Activated naive CD8-positive, alpha-beta T cell (primary cell): ENCODE results near the gene LOXL1.
"Not testable (repeated sequence)": the region's sequence is repeated elsewhere in the genome, so short reads cannot be mapped to it uniquely, and the experiment has no call there.

ENCODE experiments used
- H3K27ac Mint-ChIP-seq: one replicate; pipeline ENCODE4 v1.8.0; 2021; ENCODE audit warnings: mixed read lengths
- H3K27me3 Mint-ChIP-seq: one replicate; pipeline ENCODE4 v1.8.0; 2021; ENCODE audit warnings: mixed read lengths
- H3K36me3 Mint-ChIP-seq: one replicate; pipeline ENCODE4 v1.8.0; 2021; ENCODE audit warnings: mixed read lengths
- H3K4me1 Mint-ChIP-seq: one replicate; pipeline ENCODE4 v1.8.0; 2021; ENCODE audit warnings: low read depth, mixed read lengths
- H3K4me3 Mint-ChIP-seq: one replicate; pipeline ENCODE4 v1.8.0; 2021; ENCODE audit warnings: mild to moderate bottlenecking, mixed read lengths
- H3K9me3 Mint-ChIP-seq: one replicate; pipeline ENCODE4 v1.8.0; 2021; ENCODE audit warnings: low read depth, mixed read lengths

Gene LOXL1

DNA sequence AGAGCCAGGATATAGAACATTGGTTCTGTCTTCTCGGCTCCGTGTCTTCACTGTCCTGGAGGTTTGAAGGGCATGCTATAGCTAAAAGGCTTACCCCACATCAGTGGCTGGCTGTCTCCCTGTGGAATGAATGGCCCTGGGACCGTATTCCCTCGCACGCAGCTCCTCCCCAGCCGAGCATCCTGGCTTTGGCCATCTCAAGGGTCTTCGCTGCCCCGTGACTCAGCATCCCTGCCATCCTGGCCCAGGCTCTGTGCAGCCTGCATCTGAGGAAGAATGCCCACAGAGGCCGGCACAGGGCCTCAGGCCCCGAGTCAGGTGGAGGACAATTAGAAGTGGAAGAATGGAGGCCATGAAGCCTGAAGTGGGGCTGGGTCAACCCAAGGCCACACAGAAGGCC lies 11.0 kb downstream of the LOXL1 start:
- H3K27ac Mint-ChIP-seq: no peak overlapping the region
- no peak overlapping the region for H3K4me3 Mint-ChIP-seq
- H3K27me3 Mint-ChIP-seq: no peaks in the 10 kb centered on the region
- no peaks in the 10 kb centered on the region for H3K36me3 Mint-ChIP-seq
- H3K4me1 Mint-ChIP-seq: peaks cover 9% of the 10 kb centered on the region
- H3K9me3 Mint-ChIP-seq: no peaks in the 10 kb centered on the region

DNA sequence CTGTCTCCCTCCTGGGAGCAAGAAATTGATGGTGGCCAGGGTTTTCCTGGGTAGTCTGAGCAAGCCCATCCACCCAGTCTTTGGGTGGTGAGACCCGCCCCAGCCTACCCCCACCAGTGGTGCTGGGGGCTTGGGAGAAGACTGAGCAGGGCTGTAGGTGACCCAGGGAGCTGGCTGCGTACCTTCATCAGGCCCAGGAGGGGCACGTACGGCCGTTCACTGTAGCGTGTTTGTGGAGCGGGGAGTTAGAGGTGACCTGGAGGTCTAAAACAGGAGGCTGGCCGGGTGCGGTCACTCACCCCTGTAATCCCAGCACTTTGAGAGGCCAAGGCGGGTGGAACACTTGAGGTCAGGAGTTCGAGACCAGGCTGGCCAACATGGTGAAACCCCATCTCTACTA lies 11.5 kb downstream of the LOXL1 start:
- Mint-ChIP-seq H3K27me3 (no peaks in the 10 kb centered on the region), H3K9me3 (no peaks in the 10 kb centered on the region), H3K4me1 (peaks cover 13% of the 10 kb centered on the region)

DNA sequence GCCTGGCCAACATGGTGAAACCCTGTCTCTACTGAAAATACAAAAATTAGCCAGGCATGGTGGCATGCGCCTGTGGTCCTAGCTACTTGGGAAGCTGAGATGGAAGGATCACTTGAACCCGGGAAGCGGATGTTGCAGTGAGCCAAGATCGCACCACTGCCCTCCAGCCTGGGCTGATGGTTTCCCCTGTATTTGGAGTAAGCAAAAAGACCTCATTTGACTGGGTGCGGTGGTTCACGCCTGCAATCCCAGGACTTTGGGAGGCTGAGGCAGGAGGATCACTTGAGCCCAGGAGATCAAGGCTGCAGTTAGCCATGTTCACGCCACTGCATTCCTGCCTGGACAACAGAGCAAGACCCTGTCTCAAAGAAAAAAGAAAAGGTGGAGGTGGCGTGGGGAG lies 12.3 kb downstream of the LOXL1 start:
- not testable (repeated sequence) for H3K4me3 Mint-ChIP-seq, H3K27ac Mint-ChIP-seq, H3K9me3 Mint-ChIP-seq, H3K27me3 Mint-ChIP-seq, H3K36me3 Mint-ChIP-seq
- H3K4me1 Mint-ChIP-seq: peaks cover 13% of the 10 kb centered on the region

More for the DNA sequence above, 11.5 kb downstream of the LOXL1 start:
- Mint-ChIP-seq H3K27ac (no peak overlapping the region), H3K4me3 (no peak overlapping the region), H3K36me3 (no peaks in the 10 kb centered on the region)

DNA sequence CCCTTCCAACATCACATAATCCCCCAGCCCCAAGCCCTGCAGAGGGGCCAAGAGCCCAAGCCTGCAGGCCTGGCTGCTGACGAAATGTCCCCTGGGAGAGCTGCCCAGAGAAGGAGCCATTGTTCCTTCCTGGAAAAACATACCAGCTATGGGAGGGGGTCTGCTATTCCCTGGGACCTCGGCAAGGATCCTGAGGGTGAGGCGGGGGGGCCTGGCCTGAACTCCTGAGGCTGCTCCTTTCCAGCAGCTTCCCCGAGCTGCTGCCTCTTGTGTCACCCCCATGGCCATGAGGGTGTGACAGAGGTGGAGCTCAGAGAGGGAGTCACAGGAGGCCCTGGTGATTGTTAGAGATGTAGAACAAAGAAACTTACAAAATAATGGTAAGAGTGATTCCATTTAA lies 12.9 kb downstream of the LOXL1 start:
- H3K27ac Mint-ChIP-seq: no peak overlapping the region
- no peaks in the 10 kb centered on the region for H3K9me3 Mint-ChIP-seq
- no peaks in the 10 kb centered on the region for H3K36me3 Mint-ChIP-seq
- H3K4me3 Mint-ChIP-seq: no peak overlapping the region
- H3K27me3 Mint-ChIP-seq: no peaks in the 10 kb centered on the region
- peaks cover 13% of the 10 kb centered on the region for H3K4me1 Mint-ChIP-seq

DNA sequence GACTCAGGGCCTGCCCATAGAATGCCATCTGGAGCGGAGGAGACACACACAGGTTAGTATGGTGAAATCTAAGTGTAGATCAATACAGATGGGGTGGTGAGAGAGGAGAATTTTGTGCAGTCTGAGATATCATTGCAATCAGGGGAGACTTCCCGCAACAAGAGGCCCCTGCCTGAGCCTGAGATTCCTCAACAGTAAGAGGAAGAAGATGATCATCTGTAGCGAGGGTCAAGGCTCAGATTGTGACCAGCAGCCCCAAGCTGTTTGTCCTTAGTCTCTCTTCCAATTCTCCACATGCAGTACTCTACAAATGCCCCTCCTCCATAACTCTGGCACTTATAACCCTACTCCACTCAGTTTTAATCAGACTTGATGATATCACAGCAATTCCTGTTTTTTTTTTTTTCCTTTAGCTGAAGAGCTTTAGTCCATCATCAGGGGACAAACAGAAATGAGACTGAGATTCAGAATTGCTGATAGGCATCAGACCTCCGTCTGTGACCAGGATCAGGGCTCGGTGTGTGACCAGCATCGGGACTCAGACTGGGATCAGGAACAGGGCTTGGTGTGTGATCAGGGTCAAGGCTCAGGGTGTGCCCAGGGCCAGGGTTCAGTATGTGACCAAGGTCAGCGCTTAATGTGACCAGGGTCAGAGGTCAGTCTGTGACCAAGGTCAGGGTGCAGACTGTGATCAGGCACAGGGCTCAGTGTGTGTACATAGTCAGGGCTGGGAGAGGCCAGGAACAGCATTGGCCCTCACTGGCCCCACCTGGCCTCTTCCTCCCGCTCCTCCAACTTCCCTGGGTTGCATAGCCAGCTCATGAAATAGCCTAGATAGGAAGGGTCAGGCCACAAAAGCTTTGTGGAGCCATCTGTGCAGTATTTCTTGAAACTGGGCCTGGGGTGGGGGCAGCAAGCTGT lies 14.1 kb downstream of the LOXL1 start:
- H3K27me3 Mint-ChIP-seq: no peaks in the 10 kb centered on the region
- H3K9me3 Mint-ChIP-seq: no peaks in the 10 kb centered on the region
- H3K27ac Mint-ChIP-seq: no peak overlapping the region
- peaks cover 13% of the 10 kb centered on the region for H3K4me1 Mint-ChIP-seq
- H3K36me3 Mint-ChIP-seq: no peaks in the 10 kb centered on the region
- no peak overlapping the region for H3K4me3 Mint-ChIP-seq

DNA sequence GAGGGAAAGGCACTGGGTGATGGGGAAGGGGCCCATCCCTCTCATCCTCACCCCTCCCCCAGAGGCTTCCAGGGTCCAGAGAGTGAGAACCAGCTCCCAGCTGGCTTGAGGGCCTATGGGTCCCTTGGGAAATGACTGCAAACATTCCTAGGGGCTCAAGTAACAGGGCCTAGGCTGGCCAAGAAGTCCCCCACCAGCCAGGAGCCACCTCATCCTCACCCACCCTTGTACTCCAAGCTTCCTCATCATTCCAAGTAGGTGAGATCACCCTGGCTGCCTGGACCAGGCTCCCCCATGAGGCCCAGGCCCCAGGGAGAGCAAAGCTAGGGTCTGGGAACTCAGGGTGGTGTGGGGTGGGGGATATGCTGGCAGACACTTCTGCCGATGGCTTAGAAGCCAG lies 14.8 kb downstream of the LOXL1 start:
- Mint-ChIP-seq H3K9me3 (no peaks in the 10 kb centered on the region), H3K27me3 (no peaks in the 10 kb centered on the region), H3K27ac (no peak overlapping the region), H3K4me3 (no peak overlapping the region), H3K4me1 (peaks cover 13% of the 10 kb centered on the region), H3K36me3 (no peaks in the 10 kb centered on the region)

DNA sequence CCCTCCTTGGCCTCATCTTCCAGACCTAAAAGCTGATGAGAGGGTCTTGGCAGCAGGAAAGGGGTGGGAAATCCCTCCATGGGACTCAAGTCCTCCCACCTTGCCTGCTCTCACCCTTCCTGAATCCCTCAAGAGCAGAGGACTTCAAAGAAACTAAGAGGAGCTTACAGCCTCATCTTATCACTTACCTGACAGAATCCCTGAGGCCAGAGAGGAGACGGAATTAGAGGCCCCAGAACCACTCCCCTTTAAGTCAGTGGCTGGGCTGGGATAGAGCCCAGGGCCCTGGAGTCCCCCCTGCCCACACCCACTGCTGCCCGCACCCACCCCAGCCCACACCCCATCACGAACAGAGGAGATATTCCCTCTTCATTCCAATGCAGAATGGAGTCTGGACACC lies 15.2 kb downstream of the LOXL1 start:
- Mint-ChIP-seq H3K9me3 (no peaks in the 10 kb centered on the region), H3K36me3 (no peaks in the 10 kb centered on the region), H3K4me3 (no peak overlapping the region), H3K27ac (no peak overlapping the region), H3K4me1 (peaks cover 13% of the 10 kb centered on the region), H3K27me3 (no peaks in the 10 kb centered on the region)

DNA sequence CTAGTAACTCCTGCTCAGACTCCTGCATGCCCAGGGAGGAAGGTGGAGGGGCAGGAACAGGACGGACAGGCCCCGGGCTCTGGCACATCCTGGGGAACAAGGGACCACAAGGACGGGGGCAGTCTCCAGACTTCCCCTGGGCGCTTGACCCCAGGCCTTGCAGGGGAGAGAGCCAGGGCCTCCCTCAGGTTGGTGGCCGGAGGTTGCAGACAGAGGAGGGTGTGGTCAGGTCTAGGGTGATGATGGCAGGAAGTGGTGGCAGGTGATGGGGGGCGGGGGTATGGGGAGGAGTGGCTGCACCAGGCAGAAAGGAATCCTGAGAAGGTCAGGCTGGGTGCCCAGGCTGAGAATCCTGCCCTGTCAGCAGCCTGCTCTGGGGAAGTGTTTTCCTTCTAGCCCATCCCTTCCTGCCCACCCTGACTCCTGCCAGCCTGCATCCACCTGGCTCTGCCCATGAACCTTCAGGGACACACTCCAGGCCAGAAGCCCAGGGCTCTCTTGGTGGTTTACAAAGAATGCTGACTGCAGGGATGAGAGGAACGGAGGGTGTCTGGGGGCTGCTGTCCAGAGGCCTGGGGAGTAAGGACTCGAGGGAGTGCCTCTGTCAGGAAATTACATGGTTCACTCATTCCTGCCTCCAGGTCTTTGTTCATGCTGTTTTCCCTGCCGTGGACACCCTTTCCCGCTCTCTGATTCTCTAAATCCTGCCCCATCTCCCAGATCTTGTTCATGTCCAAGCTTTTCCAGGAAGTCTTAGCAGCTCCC lies 15.8 kb downstream of the LOXL1 start:
- Mint-ChIP-seq H3K36me3 (no peaks in the 10 kb centered on the region), H3K27me3 (no peaks in the 10 kb centered on the region), H3K4me3 (no peak overlapping the region), H3K9me3 (no peaks in the 10 kb centered on the region), H3K27ac (no peak overlapping the region), H3K4me1 (peaks cover 13% of the 10 kb centered on the region)

DNA sequence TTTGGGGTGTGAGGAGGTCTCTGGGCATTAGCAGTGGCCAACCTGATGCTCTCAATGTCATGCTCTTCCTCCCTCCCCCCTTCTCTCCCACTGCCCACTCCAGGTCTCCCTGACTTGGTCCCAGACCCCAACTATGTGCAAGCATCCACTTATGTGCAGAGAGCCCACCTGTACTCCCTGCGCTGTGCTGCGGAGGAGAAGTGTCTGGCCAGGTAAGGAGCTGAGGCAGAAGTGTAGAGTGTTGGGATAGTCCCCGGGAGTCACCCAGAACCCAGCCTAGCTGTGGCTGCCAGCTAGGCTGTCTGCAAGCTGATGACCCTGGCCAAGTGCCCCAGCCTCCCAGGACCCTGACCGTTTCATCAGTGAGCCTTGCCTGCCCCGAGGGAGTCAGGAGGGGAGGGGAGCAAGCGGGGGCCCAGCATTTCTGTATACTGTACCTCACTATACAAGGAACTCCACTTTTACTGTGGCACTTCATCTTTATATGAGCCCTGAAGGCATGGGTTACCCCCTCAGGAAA lies 16.5 kb downstream of the LOXL1 start:
- H3K4me3 Mint-ChIP-seq: no peak overlapping the region
- H3K27ac Mint-ChIP-seq: no peak overlapping the region
- no peaks in the 10 kb centered on the region for H3K27me3 Mint-ChIP-seq
- no peaks in the 10 kb centered on the region for H3K9me3 Mint-ChIP-seq
- no peaks in the 10 kb centered on the region for H3K36me3 Mint-ChIP-seq
- H3K4me1 Mint-ChIP-seq: peaks cover 13% of the 10 kb centered on the region

DNA sequence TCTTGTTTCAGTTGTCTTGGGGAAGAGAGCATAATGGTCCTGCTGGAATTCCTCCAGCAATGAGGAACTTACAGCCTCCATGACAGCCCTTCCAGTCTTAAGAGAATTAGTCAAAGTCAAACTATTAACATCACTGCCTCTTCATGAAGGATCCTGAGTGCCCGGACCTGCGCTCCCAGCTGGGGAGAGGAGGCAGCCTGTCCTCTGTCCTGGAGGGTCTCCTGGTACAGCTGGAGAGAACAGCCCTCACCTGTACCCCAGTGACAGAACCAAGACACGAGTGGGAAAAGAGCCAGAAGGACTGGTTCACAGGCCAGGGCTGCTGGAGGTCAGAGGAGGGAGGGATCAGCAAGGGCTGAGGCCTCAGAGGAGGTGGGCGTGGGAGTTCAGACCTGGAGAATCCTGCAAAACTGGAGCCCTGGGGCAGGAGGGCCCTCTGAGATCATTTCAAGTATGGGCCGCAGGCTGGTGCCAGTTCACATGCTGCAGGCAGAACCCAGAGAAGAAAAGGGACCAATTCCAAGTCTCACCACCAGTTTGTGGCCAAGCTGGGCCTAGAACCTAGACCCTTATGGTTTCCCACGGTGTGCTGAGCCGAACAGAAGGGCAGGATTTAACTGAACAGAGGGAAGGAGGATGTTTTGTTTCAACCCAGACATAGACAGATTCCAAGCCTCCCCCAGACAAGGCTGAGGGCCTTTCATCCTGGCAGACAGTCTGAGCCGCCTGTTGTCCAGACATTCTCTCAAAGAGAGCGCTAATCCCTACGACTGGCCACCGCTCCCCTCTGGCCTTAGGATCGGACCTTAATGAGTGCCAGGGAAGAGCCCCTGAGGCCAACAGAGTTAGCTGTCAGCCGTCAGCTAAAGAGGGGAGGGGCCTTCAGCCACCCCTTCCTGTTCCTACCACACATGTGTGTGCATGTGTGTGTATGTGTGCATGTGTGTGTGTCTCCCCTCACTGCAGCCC lies 18.2 kb downstream of the LOXL1 start:
- Mint-ChIP-seq H3K9me3 (no peaks in the 10 kb centered on the region), H3K27ac (no peak overlapping the region), H3K36me3 (no peaks in the 10 kb centered on the region), H3K4me3 (no peak overlapping the region), H3K27me3 (no peaks in the 10 kb centered on the region), H3K4me1 (peaks cover 13% of the 10 kb centered on the region)

DNA sequence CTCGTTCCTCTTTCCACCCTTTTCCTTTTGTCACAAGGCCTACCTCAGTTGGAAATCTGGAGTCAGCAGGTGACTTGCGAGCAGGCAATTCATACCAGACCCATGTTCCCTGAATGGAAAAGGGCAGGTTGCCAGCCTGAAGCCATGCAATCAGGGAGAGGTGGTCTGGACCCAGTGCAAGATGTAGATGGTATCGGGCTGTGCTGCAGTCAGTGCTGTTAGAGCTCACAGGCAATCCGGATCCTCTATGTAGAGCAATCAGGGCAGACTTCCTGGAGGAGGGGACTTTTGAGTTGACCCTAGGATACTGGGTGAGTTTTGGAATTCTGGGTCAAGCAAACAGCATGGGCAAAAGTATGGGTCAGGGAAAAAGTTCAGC lies 18.9 kb downstream of the LOXL1 start:
- no peak overlapping the region for H3K4me3 Mint-ChIP-seq

DNA sequence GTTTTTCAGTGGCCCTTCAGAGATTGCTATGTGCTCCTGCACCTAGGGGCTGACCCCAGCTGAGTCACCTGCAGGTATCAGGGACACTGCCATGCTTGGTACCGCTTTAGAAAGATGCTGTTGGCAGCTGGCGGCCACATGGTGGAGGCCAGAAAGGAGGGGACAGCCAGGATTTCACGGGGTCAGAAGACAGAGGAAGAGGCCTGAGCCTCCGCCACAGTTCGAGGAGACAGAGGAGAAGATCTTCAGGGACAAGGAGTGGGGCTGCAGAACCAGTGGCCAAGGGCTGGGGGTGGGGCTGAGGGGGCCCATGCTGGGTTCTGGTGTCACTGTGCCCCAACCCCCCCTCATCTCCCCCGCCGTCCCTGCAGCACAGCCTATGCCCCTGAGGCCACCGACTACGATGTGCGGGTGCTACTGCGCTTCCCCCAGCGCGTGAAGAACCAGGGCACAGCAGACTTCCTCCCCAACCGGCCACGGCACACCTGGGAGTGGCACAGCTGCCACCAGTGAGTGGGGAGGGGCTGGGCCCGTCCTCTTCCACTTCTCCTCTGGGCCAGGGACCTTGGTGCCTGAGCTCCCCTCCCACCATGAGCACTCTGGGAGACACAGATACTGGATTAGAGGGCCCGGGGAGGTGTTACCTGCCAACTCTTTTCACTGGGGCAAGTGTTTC lies 19.9 kb downstream of the LOXL1 start:
- Mint-ChIP-seq H3K4me3 (no peak overlapping the region), H3K36me3 (no peaks in the 10 kb centered on the region), H3K27ac (no peak overlapping the region), H3K9me3 (no peaks in the 10 kb centered on the region), H3K4me1 (peaks cover 14% of the 10 kb centered on the region), H3K27me3 (no peaks in the 10 kb centered on the region)

More for the DNA sequence above, 18.9 kb downstream of the LOXL1 start:
- Mint-ChIP-seq H3K36me3 (no peaks in the 10 kb centered on the region), H3K27ac (no peak overlapping the region), H3K27me3 (no peaks in the 10 kb centered on the region), H3K4me1 (peaks cover 13% of the 10 kb centered on the region), H3K9me3 (no peaks in the 10 kb centered on the region)

DNA sequence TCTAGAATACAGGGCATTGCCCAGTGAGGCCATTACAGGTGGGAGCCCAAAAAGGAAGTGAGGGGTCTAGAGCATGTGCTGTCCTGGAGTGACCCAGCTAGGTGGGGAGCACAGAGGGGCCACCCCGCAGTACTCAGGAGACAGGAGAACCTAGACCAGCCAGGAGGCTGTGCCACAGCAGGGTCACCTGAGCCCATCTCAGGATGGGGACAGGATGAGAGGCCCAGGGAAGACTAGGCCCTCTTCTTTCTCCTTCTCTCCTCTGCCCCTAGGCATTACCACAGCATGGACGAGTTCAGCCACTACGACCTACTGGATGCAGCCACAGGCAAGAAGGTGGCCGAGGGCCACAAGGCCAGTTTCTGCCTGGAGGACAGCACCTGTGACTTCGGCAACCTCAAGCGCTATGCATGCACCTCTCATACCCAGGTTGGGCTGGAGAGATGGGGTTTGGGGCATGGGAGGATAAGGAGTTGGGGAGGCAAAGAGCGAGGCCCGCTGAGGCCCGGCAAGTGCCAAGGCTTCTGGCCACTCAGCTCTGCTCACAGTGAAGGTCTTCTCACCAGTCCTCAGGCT lies 20.6 kb downstream of the LOXL1 start:
- H3K9me3 Mint-ChIP-seq: no peaks in the 10 kb centered on the region
- H3K4me3 Mint-ChIP-seq: no peak overlapping the region
- no peaks in the 10 kb centered on the region for H3K27me3 Mint-ChIP-seq
- no peaks in the 10 kb centered on the region for H3K36me3 Mint-ChIP-seq
- peaks cover 10% of the 10 kb centered on the region for H3K4me1 Mint-ChIP-seq
- no peak overlapping the region for H3K27ac Mint-ChIP-seq

DNA sequence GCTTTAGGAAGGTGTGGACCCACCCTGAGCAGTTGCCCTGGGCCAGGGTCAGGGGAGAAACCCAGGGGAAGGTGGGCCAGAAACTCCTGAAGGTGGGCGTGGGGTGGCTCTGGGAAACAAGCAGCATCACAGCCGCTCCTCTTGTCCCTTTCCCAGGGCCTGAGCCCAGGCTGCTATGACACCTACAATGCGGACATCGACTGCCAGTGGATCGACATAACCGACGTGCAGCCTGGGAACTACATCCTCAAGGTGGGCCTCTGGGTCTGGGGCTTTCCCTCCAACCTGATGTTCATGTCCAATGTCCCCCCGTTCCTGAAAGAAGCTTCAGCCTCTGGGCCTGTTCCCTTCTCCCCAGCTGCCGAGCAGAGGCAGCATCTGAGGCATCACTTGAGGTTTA lies 21.4 kb downstream of the LOXL1 start:
- H3K4me1 Mint-ChIP-seq: peaks cover 4% of the 10 kb centered on the region
- no peaks in the 10 kb centered on the region for H3K36me3 Mint-ChIP-seq
- H3K4me3 Mint-ChIP-seq: no peak overlapping the region
- H3K9me3 Mint-ChIP-seq: no peaks in the 10 kb centered on the region
- H3K27me3 Mint-ChIP-seq: no peaks in the 10 kb centered on the region
- no peak overlapping the region for H3K27ac Mint-ChIP-seq
